H1 (cell line): ENCODE results near the gene RAB3IP. TPM values are rescaled to one million over a fixed set of nuclear protein-coding genes. Genes with fewer than 3 reads are reported as not detected.

Source experiments
- CHD7 ChIP-seq: fragments of 300-600 bp; sonication (generic); IDR thresholded peaks from 2 replicates; pipeline ENCODE4 v1.7.1; 2012; ENCODE audit warnings: low read length, moderate library complexity, mild to moderate bottlenecking, inconsistent platforms; ENCODE audit not compliant: insufficient replicate concordance
- CREB1 ChIP-seq: IDR thresholded peaks from 2 replicates; pipeline ENCODE4 v1.6.1; 2012; ENCODE audit warnings: inconsistent platforms
- GTF2F1 ChIP-seq: IDR thresholded peaks from 2 replicates; pipeline ENCODE4 v1.6.1; 2012; ENCODE audit warnings: low read depth, low read length, improper control_type of control experiment, borderline replicate concordance
- HDAC6 ChIP-seq: IDR thresholded peaks from one replicate; pipeline ENCODE4 v1.7.1; 2012; ENCODE audit warnings: low read depth, mild to moderate bottlenecking, inconsistent platforms, low read length, moderate library complexity
- PHF8 ChIP-seq: fragments of 200-600 bp; sonication (generic); conservative IDR thresholded peaks from 2 replicates; pipeline ENCODE4 v1.7.1; 2012; ENCODE audit warnings: low read depth, mild to moderate bottlenecking, inconsistent platforms, low read length, moderate library complexity
- RAD21 ChIP-seq, 2 experiments: IDR thresholded peaks in 1 of 2; conservative IDR thresholded peaks in 1 of 2; 2 replicates each; pipeline ENCODE4 v1.6.1; 2011; ENCODE audit warnings: low read depth in 2 of 2, low read length in 2 of 2, improper control_type of control experiment in 1 of 2, inconsistent platforms in 1 of 2, mild to moderate bottlenecking in 1 of 2, moderate library complexity in 1 of 2
- SIN3A ChIP-seq, 2 experiments: IDR thresholded peaks in 1 of 2; conservative IDR thresholded peaks in 1 of 2; 2 replicates each; pipeline ENCODE4 v1.6.1; 2011 to 2012; ENCODE audit warnings: low read length in 2 of 2, improper control_type of control experiment in 1 of 2, low read depth in 1 of 2, mild to moderate bottlenecking in 1 of 2
- polyA plus RNA-seq, 7 experiments: library from polyadenylated mRNA; depleted of rRNA in 3 of 7; stranded (reverse) in 5 of 7; unstranded in 2 of 7; fragments of >200 nt in 5 of 7; fragments of 200-250 nt in 2 of 7; gene quantifications; 1 replicate in 5 of 7; 2 replicates in 1 of 7; 4 replicates in 1 of 7; pipeline versions ENCODE4 v1.2.1 to v1.2.3, GENCODE V29; 2011 to 2013; ENCODE audit warnings: missing spikeins in 2 of 7, mixed read lengths in 2 of 7
- total RNA-seq: library from RNA; stranded (reverse); fragmentation: NEBNext Ultra II Directional; extraction: Animal tissue kit (Norgen Biotek cat#: 25700); gene quantifications from 2 replicates; pipeline ENCODE4 v1.2.1, GENCODE V29; 2021

The RAB3IP gene
- total and polyA plus RNA-seq, 2 of the 8 experiments (the other 6 are each of a cell fraction or from before 2014, with no cell fraction given): 17.7 to 34.6 TPM

- TF ChIP-seq CREB1 (no peak), SIN3A (conservative IDR thresholded peaks at IDR 0.05 in 1 of 2, IDR thresholded peaks at IDR 0.05 in 1 of 2; ENCODE audit: low read depth in 1 of 2, low read length in 2 of 2) (no peak), PHF8 (no peak), GTF2F1 (no peak), CHD7 (no peak), HDAC6 (no peak), RAD21 (IDR thresholded peaks at IDR 0.05 in 1 of 2, conservative IDR thresholded peaks at IDR 0.05 in 1 of 2; ENCODE audit: low read depth in 2 of 2, low read length in 2 of 2) (no peak)
- TF ChIP-seq, all 59 proteins: peak for 0
Measured at GRCh38 chr12:69851976-69852375, 113.3 kb downstream of the RAB3IP start (continued).
